GM18873 (cell line): Measurements from ENCODE around the gene LRFN2.

Experiments
- ATAC-seq: cut with Tn5 transposase; IDR thresholded peaks from one replicate; pipeline ENCODE4 v1.9.1; 2021; ENCODE audit warnings: mild to moderate bottlenecking, moderate library complexity, moderate number of reproducible peaks; ENCODE audit not compliant: unreplicated experiment, low FRiP score

The LRFN2 gene

DNA sequence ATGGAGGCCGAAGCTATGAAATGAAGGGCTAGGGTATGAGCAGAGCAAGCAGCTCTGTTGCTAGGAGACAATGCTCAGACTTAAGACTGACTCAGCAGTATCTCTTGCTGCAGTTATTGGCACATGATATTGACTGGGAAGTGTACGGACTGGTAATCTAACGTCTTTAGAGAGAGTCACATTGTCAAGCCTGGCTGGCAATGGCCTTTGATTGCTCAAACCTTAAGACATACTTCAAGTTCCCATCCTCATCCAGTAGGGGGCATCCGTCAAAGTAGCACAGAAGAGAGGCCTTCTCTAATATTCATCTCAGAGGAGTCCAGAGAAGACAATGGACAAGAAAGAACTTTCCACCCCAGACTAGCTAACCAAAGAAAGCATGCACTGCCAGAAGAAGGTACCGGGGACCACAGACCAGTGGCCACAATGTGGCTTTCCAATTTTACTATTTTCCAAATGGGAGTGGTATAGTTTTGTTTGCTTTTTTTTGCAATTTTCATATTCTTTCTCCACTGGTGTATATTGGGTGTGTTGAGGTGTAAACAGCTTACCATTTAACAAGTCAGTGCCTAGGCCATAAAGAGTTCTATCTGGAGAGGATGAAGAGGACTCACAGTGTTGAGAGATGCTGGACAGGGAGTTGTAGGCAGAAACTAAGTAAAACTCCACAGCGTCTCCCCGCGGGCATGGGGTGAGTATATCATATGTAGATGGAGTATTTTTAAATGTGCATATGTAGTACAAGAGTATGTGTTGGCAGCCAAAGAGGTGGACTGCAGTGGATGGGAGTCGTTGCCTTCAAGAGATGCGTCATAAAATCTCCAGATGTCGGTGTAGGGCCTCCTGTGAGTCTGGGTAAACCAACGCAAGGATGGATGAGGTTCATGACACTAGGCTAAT lies 36.7 kb downstream of the LRFN2 start:
- no peak for ATAC-seq

GRCh38 chr6:40545954-40546353 lies 41.2 kb downstream of the LRFN2 start:
- no peak for ATAC-seq

DNA sequence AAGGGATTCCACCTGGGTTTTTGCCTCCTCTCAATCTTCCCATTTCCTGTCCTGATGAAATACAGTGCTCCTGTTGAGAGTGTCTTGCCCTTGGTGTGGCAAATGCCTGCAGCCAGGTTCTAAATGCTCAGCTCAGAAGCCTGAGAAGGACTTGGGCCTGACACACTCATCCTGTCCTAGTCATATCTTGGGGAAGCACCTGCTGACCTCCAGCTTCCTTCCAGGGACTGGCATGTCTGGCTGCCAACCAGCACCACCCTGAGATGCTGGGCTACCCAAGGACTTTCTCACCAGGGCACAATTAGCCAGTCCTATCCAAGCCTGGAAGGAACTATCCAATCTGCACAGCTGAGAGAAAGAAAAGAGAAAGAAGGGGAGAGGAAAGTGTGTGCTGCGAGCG lies 43.4 kb downstream of the LRFN2 start:
- ATAC-seq, result no peak

DNA sequence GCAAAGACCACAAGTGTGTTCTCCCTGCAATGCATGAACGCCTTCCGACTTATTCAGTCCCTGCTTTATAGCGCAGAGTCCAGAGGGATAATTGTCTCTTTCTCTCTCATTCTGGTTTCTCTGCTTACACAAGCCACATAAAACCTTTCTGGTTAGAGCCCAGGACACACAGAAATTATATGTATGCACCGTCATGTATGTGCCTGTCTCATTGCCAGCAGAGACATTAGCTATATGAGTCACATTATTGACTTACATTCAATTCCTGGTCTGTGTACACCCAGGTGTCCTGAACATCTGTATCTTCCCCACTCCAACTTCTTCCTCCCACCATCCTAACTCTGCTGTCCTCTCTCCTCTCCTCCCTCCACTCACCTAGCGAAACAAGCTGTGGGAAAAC lies 44.0 kb downstream of the LRFN2 start:
- ATAC-seq, result no peak

DNA sequence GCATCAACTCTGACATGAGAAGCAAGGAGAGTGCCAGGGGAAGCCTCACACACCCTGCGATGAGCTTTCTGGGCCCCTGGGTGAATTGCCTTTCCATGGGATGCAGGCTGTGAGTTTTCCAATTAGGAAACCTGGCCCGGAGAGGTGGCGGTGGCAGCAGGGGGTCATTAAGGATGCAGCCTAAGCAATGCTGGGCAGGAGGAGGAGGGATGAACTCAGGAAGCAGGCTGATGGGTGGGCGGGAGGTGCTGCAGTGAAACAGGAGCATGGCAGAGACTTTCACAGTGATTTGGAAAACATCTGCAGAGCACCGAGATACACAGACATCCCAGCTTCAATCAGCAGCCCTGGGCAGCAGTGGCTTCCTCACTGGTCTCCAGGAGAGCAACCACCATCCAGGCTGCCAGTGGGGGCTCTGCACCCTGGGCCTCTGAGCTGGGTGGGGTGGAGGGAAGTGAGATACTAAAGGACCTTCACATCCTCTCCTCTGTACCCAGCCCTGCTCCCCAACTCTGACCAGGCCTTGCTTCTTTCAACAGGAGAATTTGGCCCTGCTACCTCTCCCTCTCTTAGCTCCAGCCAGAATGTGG lies 44.9 kb downstream of the LRFN2 start:
- no peak for ATAC-seq

DNA sequence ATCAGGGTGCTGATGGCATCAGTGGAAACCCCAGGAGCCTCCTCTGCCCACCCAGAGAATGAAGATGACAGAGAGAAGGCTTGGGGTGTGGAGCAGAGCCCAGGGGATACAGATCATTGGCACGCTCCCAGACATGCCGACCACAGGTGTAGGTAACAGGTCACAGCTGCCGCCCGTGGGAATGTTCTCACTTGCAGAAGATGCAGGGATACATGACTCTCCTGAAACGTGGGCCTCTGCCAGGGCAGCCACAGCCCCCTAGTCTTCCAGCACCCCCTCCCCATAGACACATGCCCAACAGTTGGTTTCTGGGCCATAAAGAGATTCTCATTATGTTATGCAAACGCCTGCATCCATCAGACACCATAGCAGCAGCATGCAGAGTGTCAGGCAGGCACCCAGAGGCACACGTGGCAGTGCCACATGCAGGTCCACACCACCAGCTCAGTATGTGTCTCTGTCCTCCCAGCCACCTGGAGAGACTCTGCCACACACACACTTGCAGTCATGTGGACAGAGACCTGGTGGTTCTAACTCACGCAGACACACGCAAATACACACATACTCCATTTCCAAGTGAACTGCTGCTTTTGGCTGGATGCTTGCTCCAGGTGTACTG lies 45.5 kb downstream of the LRFN2 start:
- no peak for ATAC-seq

DNA sequence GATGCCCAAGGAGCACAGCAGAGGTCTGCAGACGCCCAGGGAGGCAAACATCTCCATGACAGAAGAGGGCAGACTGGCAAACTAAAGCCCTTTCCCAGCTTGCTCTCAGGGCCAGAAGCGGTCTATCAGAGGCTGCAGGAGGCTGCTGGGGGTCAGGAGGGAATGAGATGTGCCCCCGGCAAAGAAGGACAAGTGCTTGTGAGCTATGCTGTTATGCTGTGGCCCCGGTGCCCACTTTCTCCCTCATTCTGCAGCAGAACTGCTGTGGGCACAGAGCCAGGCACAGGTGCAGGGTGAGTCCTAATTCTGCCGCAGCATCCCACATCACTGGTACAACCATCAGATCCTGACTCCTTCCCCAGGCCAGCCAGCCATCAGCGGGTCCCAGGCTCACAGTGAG lies 46.4 kb downstream of the LRFN2 start:
- ATAC-seq, result no peak

DNA sequence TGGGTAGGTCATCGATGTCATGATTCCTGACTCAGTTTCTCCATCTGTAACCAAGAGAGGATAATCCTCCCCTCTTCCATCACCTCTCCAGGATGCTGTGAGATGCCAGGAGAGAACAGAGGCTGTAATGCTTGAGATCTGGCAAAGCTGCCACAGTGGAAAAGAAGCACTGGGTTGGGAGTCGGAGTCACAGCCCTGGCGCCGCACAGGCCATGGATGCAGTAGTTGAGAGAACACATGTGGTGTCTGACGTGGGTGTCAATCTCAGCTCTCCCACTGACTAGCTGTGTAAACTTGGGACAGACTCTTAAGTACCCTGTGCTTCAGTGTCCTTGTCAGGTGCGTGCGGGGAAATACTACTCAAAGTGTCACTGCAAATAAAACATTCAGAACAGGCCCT lies 47.3 kb downstream of the LRFN2 start:
- ATAC-seq, result no peak

GRCh38 chr6:40538556-40538955 lies 48.6 kb downstream of the LRFN2 start:
- ATAC-seq, result no peak

DNA sequence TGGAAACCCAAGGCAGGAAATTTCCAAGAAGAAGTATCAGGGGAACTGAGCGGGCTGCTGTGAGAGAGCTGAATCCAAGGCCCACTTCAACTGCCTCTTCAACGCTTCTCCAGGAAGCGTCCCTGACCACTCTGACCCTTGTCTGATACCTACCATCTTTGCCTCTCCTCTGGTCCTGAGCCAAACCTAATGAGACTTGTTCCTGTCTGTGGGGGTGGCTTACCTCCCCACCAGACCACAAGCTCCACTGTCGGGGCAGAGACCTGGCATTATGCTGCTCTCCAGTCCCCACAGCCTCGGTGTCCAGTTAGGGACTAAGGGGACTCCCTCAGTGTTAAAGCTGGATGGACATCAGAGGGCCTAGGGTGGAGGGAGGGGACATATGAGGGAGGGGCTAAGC lies 49.7 kb downstream of the LRFN2 start:
- ATAC-seq, result no peak

DNA sequence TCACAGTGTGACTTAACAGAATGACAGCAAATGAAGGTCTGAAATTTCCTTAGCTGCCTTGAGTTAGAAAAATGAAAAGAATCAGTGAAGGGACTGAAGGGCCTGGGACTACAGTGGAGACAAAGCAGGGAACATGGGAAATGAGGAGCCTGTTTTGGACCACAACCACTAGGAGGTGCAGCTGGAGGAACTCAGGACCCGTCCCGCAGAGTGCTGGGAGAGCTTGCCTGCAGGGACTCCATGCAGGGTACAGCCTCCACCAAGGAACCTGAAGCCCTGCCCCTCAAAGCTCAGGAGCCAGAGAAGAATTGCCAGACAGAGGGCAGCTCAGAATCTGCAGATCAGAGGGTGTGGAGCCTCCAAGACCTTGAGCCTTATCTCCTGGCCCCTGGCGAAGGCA lies 50.7 kb downstream of the LRFN2 start:
- no peak for ATAC-seq

DNA sequence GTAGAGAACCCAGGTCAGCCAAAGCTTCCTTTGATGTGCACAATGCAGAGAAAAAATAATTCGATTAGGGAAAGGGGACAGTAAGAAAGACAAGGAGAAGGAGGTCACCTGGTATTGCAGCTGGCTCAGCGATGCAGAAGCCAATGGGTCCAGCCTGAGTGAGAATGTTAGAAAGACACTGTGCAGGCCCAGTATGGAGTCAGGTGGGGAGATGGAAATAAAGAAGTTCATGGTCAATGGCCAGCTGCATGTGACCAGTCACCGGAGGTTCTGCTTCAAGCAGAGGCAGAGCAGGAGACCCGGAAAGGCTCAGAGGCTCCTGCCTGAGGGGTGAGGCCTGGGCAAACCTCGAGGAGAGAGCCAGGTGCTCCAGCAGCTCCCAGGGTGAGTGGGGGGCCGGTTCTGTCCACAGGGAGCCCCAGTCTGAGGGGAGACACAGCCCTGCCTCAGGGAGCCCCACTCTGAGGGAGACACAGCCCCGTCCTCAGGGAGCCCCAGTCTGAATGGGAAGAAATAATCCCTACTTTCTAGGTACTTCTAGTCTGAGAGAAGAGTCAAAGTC lies 51.3 kb downstream of the LRFN2 start:
- no peak for ATAC-seq

DNA sequence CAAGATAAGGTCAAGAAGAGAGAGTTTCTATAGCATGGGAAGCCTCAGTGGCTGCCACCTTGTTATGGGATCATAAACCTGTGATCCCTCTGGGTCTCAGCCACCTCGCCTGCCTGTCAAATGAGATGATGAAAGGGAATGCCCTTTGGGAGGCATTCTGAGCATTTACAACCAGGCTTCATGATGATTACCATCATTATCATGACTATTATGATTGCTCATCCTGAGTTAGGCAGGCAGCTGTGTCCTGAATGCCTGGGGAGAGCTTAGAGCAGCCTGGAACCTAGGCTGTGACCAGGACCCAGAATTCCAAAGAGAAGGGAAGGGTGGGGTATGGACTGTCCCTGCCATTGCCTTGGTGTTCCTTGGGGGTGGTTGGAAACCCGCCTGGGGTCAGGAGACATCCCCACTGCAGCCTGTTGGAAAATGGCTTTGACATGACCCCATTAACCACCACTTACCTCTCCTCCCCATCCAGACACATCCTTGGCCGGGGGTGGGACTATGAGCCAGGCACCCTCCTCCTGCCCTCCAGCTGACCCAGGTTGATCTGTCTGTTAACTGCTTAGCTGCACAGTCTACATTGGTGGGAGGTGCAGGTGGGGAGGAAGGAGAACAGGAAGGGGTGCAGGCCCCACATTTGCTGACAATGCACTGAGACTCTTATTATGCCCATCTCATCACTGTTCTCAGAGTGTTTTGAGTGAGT lies 51.9 kb downstream of the LRFN2 start:
- no peak for ATAC-seq

- ATAC-seq, result no peak
These were observed 54.7 kb downstream of the LRFN2 start for GRCh38 chr6:40532349-40533000.

DNA sequence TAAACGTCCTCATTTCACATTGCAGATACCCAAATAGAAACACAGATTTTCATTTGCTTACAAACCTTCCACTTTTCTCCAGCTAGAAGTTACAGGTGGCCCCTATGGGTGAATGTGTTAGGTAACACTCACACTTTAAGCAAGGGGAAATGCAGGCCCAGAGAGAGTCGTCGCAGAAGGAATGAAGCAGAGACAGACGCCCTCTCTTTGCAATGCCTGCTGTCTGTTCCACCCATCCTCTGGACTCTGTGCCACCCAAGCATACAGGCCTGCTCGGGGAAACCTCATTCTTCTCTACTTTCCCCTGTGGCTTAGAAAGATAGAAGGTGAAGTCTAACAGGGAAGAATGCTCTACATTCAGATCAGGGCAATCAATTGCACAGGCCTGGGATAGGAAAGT lies 57.2 kb downstream of the LRFN2 start:
- ATAC-seq, result no peak

DNA sequence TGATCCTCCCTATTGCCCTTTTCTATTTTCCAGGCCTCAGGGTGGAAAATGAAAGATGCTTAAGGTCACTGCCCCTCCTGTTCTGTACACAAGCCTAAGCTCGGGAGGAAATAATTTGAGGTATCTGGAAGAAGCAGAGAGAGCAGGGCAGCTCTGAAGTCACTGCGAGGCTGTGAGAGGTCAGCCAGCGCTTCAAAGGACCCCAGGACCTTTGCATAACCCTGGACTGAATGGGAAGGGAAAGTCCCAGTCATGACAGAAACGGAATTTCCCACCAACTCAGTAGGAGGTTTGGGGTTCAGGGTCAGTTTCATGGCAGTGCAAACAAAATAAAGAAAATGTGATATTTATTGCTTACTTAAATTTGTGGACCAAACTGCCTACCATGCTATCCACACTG lies 58.1 kb downstream of the LRFN2 start:
- no peak for ATAC-seq

GRCh38 chr6:40528051-40528450 lies 59.1 kb downstream of the LRFN2 start:
- no peak for ATAC-seq

- no peak for ATAC-seq
These were observed 61.1 kb downstream of the LRFN2 start for GRCh38 chr6:40526036-40526435.

DNA sequence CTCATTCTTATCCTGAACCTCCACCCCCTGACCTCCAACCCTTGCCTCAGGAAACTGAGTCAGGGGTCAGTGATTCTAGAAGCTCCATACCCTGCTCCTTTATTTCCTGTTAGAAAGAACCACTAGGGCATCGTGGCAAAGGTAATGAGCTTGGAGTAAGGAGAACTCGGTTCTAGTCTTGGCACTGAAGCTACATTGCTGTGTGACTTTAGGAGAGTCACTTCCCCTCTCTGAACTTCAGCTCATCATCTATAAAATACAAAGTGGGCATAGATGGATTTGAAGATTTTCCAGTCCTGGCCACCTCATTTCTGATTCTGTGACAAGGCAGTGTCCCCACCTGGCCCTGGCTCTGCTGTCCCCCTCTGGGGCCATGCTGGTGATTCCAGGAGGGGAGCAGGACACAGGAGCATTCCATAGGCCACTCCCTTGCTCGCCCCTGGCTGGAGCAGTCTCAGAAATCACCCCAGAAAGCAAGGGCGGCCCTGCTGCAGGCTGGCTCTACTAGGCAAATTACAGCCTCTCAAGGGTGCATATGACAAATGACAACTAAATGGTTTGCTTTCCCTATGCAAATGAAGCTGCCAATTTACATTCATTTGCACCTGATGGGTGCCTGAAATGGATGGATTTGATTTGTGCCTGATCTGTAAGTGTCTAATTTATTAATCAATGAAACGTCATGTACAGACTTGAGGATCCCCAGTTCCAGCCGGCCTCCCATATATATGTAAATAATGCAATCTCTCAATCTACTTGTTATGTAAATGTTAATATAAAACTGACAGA lies 62.2 kb downstream of the LRFN2 start:
- no peak for ATAC-seq
